Stimulated activated CD4-positive, alpha-beta T cell treated with anti-CD3 and anti-CD28 coated beads, Interleukin-15, amount 100 ng/mL, for 48 hours (primary cell): ENCODE results near the gene MTHFS.
A peak's percentile ranks its signal among the peaks of the same experiment; 100 is the strongest.
"Not testable (repeated sequence)": the region's sequence is repeated elsewhere in the genome, so short reads cannot be mapped to it uniquely, and the experiment has no call there.

Experiments used
- DNase-seq, 2 donors: peaks; one replicate each; pipeline ENCODE4 v3.0.0-alpha.2; 2020; ENCODE audit warnings: low read depth in 2 of 2

MTHFS gene

GRCh38 chr15:79915776-79916501 lies 19.1 kb upstream of the MTHFS start:
- DNase-seq, result not testable (repeated sequence)

DNA sequence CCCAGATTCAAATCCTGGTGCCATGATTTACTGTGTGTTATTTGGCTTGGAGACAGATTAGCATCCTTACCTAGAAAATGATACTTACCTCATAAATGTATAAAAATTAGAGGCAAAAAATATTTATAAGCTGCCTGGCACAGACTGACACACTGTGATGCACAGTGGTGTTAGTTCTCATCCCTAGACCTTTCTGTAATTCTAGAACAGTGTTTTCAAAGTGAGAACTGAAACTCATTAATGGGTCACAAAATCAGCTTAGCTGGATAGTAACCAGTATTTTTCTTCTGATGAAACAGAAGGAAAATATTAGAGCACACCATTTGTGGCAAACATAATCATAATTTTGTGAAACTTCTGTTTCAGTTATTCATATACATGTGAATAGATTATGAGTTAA lies 17.9 kb upstream of the MTHFS start:
- no peak for DNase-seq

- DNase-seq, result not testable (repeated sequence)
Observed at GRCh38 chr15:79909556-79910335, 12.9 kb upstream of the MTHFS start.

DNA sequence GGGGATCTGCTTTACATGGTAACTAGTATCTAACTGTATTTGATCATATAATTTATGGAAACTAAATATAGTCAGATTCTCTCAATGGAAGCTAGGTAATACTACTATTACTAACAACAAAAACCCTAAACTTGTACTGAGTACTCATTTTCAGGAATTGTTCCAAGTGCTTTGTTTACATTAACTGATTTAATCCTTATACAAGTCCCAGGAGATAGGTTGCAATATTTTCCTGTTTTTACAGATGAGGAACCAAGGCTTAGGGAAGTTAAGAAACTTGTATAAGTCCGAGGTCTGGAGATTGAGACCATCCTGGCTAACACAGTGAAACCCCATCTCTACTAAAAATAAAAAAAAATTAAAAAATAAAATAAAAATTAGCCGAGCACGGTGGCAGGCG lies 7.5 kb upstream of the MTHFS start:
- no peak for DNase-seq

GRCh38 chr15:79903626-79904025 lies 6.8 kb upstream of the MTHFS start:
- DNase-seq, result no peak

GRCh38 chr15:79903144-79903543 lies 6.3 kb upstream of the MTHFS start:
- no peak for DNase-seq

DNA sequence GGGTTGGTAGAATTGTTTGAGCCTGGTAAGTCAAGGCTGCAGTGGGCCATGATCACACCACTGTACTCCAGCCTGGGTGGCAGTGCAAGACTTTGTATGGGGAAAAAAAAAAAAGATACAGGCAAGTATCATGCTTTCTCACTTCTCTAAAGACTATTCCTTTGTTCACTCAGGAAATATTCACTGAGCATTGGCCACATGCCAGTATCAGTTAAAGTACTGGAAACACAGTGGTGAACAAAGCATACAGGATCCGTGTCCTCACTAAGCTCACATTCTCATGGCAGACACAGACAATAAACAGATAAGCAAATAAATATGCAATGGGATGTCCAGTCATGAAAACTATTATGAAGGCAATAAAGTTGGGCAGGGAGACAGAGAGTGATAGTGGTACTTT lies 5.1 kb upstream of the MTHFS start:
- DNase-seq, result no peak

DNA sequence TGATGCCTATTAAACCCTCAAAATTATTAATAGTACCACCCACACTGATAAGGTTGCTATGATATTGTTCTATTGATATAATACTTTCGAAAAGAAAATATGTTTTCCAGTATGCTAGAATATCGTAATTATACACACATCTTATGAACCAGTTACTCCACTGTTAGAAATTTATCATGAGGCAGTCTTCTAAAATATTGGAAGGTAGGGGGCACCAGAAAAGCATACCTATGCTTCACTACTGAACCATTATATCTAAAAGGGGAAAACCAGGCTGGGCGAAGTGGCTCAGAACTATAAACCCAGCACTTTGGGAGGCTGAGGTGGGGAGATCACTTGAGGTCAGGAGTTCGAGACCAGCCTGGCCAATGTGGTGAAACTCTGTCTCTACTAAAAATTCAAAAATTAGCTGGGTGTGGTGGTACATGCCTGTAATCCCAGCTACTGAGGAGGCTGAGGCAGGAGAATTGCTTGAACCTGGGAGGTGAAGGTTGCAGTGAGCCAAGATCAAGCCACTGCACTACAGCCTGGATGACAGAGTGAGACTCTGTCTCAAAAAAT lies 4.1 kb upstream of the MTHFS start:
- not testable (repeated sequence) for DNase-seq

DNA sequence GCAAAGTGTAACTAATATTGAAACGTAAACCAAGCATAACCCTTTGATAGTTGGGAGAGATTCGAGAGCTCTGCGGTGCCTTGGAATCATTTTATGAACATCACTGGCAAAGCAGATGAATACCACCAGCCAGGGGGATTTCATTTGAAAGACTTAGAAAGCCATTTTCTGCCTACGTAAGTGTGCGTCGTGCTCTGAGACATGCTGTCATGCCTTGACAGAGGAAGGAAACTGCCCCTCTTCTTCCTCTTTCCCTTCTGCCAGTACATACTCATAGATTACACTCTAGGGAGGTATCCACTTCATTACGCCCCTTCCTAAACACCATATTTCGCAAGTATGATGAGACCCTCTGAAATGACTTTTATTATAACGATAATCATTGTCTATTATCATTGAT lies 3.3 kb upstream of the MTHFS start:
- no peak for DNase-seq

GRCh38 chr15:79898786-79899185 lies 2.0 kb upstream of the MTHFS start:
- not testable (repeated sequence) for DNase-seq

GRCh38 chr15:79898369-79898768 lies 1.6 kb upstream of the MTHFS start:
- no peak for DNase-seq

DNA sequence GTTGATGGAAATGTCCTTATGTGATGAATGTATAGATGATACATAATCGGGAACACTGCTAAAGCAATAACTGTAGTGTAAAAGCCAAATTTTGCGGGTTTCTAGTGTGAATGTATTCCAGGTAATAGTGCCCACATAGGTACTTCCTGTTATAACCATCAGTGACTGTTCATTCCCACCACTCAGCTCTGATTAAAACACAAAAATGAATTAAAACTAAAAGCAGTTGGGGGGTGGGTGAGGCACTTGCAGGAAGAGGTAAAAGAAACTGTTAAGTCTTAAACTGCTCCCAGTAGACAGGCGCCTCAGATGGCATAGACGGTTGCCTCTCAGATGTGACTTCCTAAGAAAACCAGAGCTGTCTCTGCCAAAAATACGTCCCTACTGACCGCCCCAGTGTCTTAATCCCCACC lies 893 bp upstream of the MTHFS start:
- no peak for DNase-seq

GRCh38 chr15:79897380-79897678 lies 515 bp upstream of the MTHFS start:
- no peak for DNase-seq

DNA sequence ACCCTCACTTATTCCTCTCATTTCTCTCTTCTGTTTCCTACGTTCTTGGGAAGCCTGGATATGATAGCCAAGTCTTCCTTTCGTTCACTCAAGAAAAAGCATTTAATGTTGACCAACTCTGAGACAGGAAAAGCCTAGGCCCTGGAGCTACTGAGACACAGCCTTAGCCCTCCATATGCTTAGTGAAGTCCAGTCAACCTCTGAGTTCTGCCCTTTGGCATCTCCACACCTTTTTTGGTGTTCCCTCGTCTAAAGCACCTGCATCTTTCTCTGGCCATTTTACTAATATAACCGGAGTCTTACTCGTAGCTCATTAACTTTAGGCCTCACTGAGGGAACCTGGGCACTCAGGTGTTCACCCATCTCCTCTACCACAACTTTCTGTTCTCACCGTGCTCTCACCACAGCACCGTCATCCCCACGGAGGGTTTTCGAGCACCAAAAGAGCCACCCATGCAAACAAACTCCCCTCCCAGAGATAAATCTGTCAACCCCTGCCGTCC lies 632 bp downstream of the MTHFS start:
- peak in 1 of 2 donors; percentile 19 for DNase-seq

DNA sequence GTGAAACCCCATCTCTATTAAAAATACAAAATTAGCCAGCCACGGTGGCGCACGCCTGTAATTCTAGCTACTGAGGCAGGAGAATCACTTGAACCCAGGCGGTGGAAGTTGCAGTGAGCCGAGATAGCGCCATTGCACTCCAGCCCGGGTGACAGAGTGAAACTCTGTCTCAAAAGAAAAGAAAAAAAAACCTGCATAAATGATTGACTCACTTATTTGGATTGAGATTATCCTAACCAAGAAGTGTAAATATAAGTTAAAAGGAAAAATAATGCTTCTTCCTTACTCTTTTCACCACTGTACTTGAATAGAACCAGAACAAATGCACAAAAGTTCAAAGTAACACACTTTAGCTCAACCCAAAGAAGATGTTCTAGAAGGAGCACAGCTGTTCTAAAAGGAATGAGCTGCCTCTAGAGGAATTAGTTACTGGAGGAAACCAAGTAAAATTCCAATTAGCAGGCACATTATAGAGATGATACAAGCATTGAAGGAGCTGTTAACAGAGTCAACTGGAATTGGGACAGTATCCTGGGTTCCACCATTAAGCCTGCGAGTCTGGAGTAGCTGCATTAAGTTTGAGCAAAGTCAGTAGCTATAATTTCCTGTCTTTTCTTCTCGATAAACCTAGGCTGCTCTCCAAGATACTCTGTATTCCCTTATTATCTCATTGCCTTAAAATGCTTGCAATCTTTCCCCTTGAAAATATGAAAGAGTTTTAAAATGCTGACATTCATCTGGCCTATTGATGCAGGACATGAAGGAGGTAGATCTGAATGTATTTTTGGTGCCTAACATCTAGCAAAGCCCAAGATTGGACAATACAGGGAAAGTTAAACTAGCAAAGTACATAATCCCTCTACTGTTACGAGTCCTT lies 9.5 kb downstream of the MTHFS start:
- DNase-seq, result no peak

DNA sequence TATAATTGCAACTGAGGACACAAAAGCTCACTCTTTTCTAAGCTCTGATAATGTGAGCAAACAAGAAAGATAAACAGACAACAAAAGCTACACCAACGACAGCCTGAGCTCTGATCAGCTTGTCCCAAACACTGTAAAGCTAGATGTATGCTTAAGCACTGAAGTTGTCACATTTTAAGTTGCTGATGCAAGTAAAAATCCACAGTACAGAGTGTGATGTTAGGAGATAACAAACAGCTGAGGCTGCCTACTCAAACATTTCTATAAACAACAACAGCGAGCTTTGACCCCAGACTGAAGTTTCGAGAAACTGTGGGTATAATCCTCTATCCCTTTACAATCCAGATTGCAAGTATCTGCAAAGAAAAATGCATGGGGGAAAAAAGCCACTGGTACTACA lies 10.7 kb downstream of the MTHFS start:
- DNase-seq, result no peak

- DNase-seq, result no peak
Observed at GRCh38 chr15:79884204-79884596, 12.6 kb downstream of the MTHFS start.

DNA sequence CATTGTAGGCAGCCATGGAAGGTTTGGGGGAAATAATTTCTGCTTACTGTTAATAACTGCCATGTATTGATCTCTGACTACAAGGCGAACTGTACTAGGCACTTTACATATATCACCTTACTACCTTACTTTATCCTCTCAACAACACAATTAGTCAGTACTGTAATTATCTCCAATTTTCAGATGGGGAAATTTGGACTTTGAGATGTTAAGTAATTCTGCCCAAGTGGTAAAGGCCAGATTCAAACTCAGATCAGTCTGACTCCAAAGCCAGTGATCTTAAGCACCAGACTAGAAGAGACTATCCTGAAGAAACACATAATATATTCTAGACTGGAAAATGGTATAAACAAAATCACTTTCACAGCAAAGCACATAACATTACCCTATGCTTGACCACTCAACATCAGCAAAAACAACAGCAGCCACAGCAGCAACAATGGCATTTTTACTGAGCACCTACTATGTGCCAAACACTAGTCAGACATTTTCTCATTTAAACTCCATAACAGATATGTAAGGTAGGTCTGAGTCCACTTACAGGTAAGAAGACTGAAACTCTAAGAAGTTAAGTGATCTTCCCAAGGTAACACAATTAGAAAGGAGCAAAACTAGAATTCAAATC lies 13.1 kb downstream of the MTHFS start:
- no peak for DNase-seq

- DNase-seq, result no peak
Observed at GRCh38 chr15:79881668-79882067, 15.1 kb downstream of the MTHFS start.

GRCh38 chr15:79881254-79881653 lies 15.6 kb downstream of the MTHFS start:
- DNase-seq, result no peak

GRCh38 chr15:79878078-79878705 lies 18.6 kb downstream of the MTHFS start:
- DNase-seq, result no peak
